DMS153 (cell line): ENCODE data around the gene DSTN.

Experiments
- DNase-seq: peaks from one replicate; lab custom pipeline; 2025; lab: John Stamatoyannopoulos, UW

The DSTN gene

GRCh38 chr20:17549131-17549530 is 20.7 kb upstream of the DSTN start:
- DNase-seq: no peak

- no peak for DNase-seq
These were observed 14.8 kb upstream of the DSTN start for GRCh38 chr20:17555106-17555505.

GRCh38 chr20:17556837-17557674 is 12.8 kb upstream of the DSTN start:
- DNase-seq: peak; percentile 74

GRCh38 chr20:17557675-17558006 is 12.2 kb upstream of the DSTN start:
- peak; percentile 52 for DNase-seq

- peak; percentile 54 for DNase-seq
These were observed 11.5 kb upstream of the DSTN start for GRCh38 chr20:17558154-17558940.

- no peak for DNase-seq
These were observed 11.0 kb upstream of the DSTN start for GRCh38 chr20:17558941-17559304.

- no peak for DNase-seq
These were observed 10.5 kb upstream of the DSTN start for GRCh38 chr20:17559338-17559737.

GRCh38 chr20:17560344-17561074 is 9.4 kb upstream of the DSTN start:
- no peak for DNase-seq

- no peak for DNase-seq
These were observed 7.0 kb upstream of the DSTN start for GRCh38 chr20:17562804-17563305.

- no peak for DNase-seq
These were observed 4.6 kb upstream of the DSTN start for GRCh38 chr20:17565169-17565845.

- DNase-seq: no peak
These were observed 3.5 kb upstream of the DSTN start for GRCh38 chr20:17566345-17566744.

- no peak for DNase-seq
These were observed 1.7 kb upstream of the DSTN start for GRCh38 chr20:17568045-17568788.

- peak; percentile 65 for DNase-seq
These were observed 828 bp upstream of the DSTN start for GRCh38 chr20:17568972-17569521.

GRCh38 chr20:17570347-17571152 is 675 bp downstream of the DSTN start:
- DNase-seq: peak; percentile 18

GRCh38 chr20:17571153-17571527 is 1.3 kb downstream of the DSTN start:
- no peak for DNase-seq

- peak; percentile 18 for DNase-seq
These were observed 2.3 kb downstream of the DSTN start for GRCh38 chr20:17572034-17572638.

- DNase-seq: no peak
These were observed 3.6 kb downstream of the DSTN start for GRCh38 chr20:17573463-17573862.

- no peak for DNase-seq
These were observed 6.3 kb downstream of the DSTN start for GRCh38 chr20:17576215-17576614.

GRCh38 chr20:17579369-17580039 is 9.6 kb downstream of the DSTN start:
- DNase-seq: no peak
